NCI-H345 (cell line): ENCODE results near the gene CLEC16A.

ENCODE experiments used
- DNase-seq: peaks from one replicate; lab custom pipeline; 2025; lab: John Stamatoyannopoulos, UW

The CLEC16A gene

DNA sequence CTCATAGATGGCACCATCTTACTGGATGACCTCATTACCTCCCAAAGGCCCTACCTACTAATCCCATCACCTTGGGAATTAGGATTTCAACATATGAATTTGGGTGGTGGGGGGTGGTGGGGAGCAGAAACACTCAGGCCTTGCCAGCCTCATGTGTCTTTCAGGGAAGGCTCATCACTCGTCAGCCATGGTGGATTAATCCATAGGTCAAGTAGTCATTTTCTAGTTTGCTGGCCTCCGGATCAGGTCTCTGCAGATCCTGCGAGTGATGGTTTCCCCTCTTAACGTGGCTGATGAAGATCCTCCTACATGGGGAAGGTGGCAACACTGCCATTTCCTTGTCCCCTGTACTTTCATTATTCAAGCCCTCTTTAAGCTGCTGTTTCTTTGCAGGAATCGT lies 101.1 kb downstream of the CLEC16A start:
- no peak for DNase-seq

DNA sequence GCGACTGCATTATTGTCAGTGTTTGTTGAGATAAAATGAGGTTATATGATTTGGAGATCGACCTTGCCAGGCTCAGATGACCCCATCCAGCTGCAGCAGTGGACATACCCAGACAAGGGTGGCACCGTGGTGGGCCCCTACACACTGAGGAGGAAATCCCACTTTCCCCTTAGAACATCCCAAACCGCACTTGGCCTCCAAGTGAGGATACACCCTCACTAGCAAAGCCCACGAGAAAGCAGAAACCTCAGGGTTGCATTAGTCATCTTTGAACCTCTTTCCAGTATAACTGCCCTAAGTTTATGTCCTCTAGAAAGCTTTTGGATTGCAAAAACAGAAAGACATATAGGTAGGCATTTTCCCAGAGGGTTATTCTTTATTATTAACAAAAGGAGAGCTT lies 101.5 kb downstream of the CLEC16A start:
- DNase-seq = no peak

DNA sequence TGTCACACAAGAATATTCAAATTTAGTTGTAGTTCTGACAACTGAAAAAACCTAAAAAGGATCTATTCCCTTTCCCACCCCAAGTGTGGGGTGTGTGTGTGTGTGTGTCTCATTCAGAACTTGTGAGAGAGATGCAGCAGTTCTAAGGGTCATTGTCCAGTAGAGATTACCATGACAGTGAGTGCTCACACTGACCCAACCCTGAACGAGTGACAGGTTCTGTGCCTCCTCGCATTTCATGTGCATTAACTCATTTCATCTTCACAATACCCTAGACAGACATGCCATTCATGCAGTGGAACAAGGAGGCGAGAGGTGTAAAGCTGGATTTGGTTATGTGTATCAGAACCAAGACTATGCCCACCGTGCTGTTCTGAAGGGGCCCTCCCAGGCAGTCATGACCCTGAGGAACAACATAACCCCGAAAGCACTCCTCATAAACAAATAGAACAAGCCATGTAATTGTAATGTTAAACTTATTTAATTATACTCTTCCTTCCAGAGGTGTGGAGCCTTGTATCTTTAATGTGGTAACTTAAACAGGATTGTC lies 102.1 kb downstream of the CLEC16A start:
- DNase-seq = no peak

DNA sequence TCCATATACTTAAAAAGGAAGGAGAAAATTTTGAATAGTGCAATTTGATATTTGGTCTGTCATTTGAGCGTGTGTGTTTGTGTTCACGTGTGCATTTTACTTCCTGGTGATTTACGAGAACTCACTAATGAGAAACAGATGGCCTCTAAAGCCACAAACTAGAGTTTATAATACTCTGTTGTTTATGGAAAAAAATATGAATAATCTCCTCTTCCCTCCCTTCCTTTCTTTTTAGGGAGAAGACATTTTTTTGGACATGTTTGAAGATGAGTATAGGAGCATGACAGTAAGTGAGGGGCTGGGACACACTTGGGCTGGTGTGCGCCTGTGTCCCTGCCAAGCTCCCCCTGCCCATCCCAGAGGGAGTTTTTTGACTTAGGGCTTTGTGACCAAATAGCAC lies 102.7 kb downstream of the CLEC16A start:
- DNase-seq = no peak

DNA sequence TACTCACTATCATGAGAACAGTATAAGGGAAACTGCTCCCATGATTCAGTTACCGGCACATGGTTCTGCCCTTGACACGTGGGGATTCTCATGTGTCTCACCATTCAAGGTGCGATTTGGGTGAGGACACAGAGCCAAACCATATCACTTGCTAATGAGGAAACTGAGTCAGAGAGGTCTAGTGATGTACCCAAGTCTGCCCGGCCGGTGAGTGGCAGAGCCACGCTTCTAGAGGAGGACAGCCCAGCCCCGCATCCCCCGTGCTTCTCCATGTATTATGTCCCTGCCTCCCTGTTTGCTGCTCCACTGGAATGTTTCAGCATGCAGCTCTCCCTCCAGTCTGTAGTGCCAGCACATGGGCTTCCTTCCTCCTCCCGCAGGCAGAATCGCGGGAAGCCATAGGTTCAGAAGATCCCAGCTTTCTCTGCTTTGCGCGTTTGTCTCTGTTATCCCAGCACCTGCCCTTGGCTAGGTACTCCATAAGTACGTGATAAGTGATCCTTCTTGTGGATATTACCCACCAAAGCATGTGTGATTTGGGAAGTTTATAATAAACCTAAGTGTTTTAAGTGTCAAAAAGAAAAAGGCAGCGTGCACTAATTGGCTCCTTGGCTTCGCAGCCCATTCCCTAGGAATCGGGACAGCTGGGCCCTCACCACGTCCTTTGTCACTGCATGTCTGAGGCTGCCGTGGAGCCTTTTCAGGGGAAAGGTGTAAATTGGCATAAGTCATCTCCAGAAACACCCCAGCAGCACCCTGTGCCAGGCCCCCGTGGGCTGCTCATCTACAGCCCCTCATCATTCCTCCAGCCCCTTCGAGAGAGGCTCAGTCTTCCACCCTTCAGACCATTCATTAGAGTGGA lies 103.8 kb downstream of the CLEC16A start:
- no peak for DNase-seq

DNA sequence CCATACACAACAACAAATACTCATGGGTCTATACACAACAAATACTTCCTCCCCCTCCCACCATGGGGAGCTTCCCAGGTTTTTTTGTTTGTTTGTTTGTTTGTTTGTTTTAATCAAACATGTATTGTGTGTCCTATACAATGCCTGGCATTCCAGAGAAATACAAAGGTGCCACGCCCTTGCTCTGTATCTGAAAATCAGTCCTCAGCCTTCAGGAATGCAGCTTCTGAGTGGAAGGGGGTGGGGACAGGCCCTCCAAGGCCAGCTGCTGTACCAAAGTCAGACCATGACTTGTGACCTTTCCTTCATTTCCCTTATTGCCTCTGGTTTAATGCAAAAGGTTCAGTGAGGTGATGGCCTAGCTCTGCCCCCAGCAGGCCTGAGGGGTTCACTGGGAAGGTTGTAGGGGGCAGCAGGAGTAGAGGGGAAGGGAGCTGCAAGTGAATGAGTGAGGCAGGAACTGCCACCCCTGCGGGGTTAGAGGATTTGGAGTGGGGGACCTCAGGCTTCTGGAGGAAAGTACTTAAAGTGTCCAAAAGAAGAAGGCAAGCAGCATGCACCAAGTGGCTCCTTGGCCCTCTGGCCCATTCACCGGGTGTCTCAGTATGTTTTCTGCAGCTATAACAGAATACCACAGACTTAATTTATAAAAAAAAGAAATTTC lies 105.2 kb downstream of the CLEC16A start:
- no peak for DNase-seq

DNA sequence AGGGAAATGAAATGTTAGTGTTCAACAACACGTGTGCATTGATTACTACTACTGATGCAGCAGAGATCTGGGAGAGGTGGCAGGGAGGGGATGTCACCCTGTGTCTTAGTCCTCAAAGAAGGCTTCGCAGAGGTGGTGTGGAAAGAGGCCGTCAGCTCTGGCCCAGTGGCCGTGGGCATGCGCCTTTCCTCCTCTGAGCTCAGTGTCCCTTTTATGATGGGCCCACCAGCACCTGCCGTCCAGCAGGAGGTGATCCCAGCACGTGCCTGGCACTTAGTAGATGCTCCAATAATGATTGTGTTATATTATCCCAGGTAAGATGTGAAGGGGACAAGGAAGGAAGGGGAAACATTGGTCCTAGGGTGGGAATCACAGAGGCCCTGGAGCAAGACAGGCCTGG lies 106.2 kb downstream of the CLEC16A start:
- no peak for DNase-seq

DNA sequence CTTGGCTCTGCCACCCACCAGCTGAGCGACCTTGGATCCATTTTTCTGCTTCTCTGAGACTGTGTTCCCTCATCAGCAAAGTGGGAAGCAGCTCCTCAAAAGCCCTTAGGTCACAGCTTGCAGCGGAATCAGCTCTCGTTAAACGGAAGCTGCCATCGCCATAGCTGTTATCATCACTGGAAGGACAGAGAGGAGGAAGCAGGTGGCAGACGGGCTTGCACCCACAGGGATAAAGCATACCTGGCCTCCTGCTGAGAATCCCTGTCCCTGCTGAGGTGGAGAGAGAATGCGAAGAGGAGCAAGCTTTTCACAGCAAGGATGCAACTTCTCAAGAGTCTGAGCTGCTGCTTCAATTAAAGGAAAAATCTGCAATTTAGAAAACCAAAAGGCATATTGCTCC lies 106.6 kb downstream of the CLEC16A start:
- peak; percentile 64 for DNase-seq

DNA sequence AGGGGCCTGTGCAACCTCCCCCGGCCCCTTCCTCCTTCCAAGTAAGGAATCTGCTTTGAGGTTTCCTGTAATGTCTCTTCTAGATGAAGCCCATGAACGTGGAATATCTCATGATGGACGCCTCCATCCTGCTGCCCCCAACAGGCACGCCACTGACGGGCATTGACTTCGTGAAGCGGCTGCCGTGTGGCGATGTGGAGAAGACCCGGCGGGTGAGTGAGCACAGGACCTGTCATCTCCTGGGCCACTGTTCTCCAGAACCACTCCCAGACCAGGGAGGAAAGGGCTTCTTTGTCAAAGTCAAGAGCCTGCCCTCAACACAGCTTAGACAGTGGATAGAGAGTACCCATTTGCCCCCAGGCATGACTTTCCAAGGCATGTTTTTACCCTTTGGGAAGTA lies 107.1 kb downstream of the CLEC16A start:
- no peak for DNase-seq

DNA sequence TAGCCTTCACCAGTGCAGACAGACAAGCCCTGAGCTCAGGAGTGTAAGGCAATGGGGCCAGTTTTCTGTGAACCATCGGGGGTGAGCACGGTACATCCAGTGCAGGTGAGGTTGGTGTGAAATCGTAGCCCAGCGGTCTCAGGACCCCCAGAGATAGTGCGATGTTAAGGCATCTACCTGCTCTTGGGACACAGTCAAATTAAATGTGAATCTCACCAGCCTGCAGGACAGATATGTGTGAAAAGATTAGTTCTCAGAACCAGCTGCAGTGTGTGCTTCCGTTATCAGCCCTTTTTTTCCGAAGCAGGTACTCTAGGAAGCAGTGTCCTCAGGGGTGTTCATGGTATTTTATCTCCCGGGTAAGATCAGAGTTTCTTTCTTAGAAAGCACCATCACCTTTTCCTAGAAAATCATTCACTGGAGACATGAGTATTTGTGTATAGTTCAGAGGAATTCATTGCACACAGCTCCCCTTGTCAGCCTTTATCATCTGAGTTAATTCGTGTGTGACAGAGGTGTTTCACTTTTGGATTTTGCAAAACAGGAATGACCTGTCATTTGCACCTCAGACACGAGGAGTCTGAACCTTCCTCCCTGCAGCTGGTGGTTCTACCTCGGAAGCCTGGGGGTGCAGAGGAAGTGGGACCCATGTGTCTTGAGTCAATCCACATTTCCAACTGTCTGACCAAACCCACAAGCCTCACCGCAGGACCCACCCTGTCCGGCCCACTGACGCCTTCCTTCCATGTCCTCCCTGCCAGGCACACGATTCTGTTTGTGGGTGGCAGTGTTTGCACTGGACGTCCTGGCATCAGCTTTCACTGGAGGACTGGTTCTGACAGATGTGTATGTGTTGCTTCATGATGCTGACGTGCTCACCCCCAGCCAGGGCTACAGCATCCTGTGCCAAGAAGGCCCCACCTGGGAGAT lies 107.8 kb downstream of the CLEC16A start:
- DNase-seq = no peak

DNA sequence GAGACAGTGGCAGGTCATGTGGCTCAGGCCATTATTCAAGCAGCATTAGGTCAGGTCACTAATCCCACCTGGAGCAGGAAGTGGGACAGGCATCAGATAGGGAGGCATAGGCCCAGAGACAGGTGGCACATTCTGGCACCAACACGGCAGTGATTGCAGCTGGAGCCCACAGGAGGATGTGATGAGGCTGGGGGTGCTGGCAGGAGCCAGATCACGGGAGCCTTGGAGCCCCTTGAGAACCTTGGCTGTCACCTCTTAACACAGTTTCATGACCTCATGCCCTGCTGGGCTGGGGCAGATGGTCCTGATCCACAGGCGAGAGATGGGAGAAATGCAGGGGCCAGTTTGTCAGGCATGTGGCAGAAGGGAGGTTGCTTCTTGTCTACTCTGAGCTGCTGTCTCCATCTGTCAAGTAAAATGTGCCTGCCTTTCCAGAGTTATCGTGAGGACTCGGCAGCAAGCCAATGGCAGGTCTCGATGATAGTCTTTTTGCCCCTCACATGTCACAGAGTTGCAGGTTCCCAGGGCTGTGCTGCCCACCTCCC lies 109.6 kb downstream of the CLEC16A start:
- no peak for DNase-seq

DNA sequence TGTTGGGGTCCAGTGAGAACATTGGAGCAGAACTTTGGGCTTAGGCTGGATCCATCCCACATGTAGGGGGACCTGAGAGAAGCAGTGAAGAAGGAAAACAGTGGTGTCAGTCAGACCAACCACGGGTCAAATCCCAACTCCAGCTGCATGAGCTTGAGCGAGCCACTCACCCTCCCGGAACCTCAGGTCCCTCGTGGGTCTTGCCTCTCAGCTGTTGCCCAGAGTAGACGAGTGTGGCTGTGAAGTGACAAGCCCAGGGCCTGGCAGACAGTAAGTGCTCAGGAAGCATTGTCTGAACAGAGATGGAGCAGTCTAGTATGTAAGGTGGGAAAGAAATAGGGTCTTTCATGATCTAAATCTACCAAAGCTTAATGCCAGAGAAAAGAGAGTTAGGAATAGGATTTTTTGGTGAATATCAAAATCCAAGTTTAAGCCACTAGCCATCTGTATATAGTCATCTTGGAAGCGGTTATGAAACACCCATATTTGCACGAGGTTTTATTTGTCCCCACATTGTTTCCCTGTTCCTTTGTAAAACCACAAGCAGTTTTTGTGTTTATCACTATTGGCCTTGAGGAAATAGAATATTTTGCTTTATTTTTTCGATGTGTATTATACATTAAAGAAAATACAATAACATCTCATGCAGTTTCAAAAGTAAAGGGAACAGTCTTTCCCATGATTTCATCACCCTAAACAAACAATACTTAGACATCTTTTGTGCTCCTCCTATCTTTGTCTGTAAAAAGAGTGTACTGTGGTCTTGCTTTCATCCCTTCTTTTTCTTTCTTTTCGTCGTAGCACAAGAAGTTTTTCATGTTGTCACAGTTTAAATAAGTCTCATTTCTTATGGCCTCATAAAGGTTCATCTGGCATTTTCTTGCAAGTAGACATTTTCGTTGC lies 112.0 kb downstream of the CLEC16A start:
- DNase-seq = no peak

DNA sequence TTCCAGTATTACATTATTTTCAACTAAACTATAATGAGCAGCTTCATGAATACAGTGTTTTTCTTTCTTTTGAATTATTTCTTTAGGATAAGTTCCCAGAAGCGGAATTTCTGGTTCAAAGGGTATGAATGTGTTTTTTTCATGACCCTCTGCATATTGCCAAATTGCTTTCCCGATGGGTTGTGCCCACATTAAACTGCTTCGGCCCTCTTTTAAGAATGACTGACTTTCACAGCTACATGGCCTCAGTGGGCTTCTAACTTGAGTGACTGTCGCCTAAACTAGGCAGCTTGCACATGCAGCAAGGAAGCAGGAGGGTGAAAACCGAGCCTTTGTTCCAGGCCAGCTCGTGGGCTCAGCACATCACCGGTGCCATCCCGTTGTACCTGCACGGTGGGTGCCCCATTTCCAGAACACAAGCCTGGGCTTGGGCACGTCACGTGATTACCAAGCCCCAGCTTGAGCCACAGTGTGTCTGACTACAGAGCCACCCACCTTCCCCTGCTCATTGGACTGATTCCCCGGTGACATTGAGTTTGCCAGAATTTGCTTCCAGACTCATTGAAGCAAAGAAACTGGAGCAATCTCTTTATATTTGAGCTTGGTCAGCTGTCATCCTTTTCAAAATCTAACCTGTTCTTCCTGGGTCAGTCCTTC lies 112.8 kb downstream of the CLEC16A start:
- no peak for DNase-seq

DNA sequence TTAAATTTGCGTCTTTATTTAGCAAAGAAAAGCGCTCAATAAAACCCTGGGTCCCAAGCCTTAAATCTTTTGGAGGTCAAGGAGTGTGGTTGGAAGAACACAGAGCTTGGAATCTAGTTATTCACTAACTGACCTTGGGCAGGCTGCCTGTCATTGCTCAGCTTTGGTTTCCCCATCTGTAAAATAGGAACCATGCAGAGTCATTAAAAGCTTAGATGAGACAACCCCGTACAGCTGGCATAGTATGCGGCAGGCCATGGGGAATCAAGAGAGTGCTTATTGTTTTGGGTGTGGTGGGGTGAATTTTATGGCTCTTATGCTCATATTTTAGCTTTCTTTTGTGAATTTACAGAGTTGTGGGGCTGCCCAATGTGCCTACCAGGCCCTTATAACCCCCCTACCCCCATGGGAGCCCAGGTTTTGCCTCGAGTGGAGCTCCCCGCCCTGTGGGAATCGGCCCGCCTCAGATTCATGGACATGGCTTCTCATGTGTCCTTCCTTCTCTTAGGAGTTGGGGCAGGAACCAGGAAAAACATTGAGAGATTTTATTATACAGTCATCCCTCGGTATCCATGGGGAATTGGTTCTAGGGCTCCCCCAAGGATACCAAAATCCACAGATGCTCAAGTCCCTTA lies 113.5 kb downstream of the CLEC16A start:
- DNase-seq = no peak

DNA sequence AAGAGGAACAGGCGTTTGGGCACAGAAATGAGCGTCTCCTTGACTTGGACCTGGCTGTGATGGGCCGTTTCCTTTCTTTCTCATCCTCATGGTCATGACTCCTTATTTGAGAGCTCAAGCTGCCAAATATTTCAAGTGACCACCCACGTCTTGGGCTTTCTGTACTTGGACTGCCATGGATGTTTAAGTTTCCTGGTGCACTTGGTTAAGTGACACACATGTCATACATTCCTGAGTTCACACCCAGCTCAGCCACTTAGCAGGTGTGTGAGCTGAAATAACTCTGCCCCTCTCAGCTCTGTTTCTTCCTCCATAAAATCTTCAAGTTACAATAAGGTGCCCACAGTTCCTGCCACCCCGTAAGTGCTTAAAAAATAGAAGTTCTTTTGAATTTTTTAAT lies 114.5 kb downstream of the CLEC16A start:
- no peak for DNase-seq

DNA sequence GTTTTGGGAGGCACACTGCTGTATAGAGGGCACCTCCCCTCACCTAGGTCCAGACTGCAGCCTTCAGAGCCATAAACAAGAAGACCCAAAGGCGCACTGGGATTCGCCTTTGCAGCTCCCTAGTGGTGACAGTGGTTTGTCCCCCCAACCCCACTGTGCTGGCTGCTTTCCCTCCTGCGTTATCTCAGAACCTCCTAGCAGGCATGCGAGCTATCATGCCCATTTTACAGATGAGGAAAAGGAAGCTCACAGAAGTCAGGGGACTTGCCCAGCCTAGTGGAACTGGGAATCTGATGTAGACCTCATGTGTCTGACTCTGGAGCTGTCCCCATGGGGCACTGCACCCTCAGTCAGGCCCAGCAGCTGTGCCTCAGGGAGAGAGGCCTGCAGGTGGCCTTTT lies 115.2 kb downstream of the CLEC16A start:
- DNase-seq = no peak

DNA sequence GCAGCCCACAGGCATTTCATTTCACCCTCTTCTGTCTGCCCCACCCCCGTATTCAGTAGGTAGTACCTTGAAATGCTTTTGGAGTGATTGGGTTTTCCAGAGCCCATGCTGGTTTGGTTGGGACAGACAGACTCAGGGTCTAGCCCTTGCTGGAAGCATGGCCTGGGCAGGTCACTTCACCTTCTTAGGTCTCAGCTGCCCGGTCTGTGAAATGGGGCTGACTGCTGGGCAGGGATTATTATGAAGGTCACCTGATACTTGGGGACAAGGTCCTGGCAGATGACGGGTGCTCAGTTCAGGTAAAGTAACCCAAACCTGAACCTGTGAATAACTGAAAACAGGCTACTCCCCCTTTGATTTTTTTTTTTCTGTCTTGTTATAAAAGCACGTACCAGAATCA lies 116.0 kb downstream of the CLEC16A start:
- no peak for DNase-seq

DNA sequence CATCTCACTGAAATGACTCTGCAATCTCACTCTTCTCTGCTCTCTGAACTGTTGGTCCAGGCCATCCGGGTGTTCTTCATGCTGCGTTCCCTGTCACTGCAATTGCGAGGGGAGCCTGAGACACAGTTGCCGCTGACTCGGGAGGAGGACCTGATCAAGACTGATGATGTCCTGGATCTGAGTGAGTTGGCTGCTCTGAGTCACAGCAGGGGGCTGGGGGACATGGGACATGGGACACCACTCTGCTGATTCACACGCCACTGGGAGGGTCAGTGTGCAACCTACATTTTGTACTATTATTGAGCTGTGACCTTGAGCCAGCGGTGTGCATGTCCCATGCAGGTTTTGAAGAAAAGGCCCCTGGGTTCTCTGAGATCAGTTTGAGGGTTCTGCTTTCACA lies 116.5 kb downstream of the CLEC16A start:
- no peak for DNase-seq

DNA sequence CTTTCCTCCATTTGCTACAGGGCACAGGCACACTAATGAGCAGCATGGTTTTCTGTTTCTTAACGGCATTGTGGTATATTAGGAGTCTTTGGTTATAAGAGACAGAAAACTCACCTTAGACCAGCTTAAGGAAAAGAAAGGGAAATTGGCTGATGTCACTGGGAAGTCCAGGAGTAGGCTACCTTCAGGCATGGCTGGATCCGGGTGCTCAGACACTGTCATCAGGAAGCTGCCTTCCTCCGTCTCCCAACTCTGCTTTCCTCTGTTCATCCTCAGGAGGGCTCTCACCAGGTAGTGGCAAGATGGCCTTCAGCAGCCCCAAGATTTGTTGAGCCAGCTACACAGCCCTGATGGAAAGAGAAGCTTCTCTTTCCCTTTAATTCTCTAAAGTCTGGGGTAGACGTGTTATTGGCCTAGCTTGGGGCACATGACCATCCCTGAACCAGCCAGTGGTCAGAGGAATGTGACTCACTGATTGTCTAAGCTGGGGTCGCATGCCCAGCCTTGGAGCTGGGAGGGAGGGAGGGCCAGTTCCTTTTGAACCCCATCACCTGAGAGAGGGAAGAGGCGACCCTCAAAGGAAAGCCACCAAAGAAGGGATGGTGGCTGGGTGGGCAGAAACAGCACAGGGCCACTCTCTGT lies 117.4 kb downstream of the CLEC16A start:
- no peak for DNase-seq
